ENCODE results near the gene CASP10.

DNA sequence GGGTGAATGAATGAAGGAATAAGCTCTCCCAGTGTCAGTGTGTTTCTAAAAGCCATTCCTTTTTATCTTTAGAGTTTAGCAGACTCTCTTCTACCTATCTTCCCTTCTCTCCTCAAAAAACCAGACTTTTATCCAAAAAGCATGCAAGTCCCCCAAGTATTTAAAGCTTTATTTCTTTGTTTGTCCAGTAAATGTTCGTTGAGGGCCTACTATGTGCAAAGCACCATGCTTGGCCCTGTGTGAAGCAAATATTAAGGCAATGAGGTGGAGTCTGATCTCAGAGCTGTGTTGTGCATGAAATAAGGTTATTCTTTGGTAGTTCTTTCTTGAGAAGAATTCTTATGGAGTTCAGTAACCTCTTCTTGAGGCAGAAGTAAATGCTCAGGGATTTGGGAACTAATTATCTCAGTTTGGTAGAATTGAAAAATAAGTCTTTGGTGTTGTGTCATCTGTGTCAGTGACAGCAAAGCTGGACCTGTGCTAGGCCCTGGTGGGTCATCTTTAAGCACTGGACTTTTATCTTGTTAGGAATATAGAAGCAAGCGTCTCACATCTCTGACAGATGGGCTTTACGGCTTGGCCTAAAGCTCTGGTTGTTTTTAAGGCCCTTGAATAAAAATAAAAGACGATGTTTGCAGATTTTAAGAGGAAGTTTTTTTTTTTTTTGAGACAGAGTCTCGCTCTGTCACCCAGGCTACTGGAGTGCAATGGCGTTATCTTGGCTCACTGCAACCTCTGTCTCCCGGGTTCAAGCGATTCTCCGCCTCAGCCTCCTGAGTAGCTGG, 28.1 kb upstream of the CASP10 start:
- no peak for TF ChIP-seq CTCF (IDR thresholded peaks at IDR 0.05)
- no peak for TF ChIP-seq POLR2A (IDR thresholded peaks at IDR 0.05)

All from esophagus squamous epithelium (tissue), 4 donors.